Measurements from ENCODE around the gene USP12. TPM values are rescaled to one million over a fixed set of nuclear protein-coding genes. Genes with fewer than 3 reads are reported as not detected.
"Not testable (repeated sequence)": the region's sequence is repeated elsewhere in the genome, so short reads cannot be mapped to it uniquely, and the experiment has no call there.

Gene USP12
- total RNA-seq, 1 experiment from 2014 or later: 20.6 TPM

DNA sequence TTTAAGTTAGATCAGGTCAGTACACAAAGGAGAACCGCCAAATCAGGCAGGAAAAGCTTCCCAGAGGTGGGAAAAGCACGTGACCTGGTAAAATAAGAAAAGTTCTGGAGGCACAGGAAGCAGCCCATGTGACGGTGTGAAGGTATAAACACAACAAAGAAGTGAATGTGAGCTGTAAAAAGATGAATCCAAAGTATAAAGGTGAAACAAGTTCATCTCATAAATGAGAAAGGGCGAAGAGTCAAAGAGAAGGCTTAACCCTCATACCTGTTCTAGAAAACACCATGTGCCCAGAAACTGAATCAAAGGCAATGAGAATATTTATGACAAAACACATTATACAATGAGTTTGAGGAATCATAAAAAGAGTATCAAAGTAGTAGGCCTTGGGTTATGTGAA lies 47.0 kb downstream of the USP12 start:
- intact Hi-C loops (cut with micrococcal nuclease): no loop called here
- CTCF ChIA-PET: no interaction called here
- no TSS peak for BruUV-seq (replicated peaks)
- H3K4me3 Mint-ChIP-seq (ENCODE audit: unreplicated experiment): no peak overlapping the region
- no peaks in the 10 kb centered on the region for H3K4me1 Mint-ChIP-seq (ENCODE audit: insufficient read depth, unreplicated experiment)
- no peak for DNase-seq (ENCODE audit: unreplicated experiment)
- no peak overlapping the region for H3K27ac Mint-ChIP-seq (ENCODE audit: low read depth, unreplicated experiment)
- POLR2A ChIA-PET: interaction anchor here (0.6 to 1.2 kb wide), 4 partner anchors 10 to 88 kb away, joined by 3 to 8 read pairs (median 4); no protein-coding TSS in a partner anchor
- TF ChIP-seq, protein P1, sequence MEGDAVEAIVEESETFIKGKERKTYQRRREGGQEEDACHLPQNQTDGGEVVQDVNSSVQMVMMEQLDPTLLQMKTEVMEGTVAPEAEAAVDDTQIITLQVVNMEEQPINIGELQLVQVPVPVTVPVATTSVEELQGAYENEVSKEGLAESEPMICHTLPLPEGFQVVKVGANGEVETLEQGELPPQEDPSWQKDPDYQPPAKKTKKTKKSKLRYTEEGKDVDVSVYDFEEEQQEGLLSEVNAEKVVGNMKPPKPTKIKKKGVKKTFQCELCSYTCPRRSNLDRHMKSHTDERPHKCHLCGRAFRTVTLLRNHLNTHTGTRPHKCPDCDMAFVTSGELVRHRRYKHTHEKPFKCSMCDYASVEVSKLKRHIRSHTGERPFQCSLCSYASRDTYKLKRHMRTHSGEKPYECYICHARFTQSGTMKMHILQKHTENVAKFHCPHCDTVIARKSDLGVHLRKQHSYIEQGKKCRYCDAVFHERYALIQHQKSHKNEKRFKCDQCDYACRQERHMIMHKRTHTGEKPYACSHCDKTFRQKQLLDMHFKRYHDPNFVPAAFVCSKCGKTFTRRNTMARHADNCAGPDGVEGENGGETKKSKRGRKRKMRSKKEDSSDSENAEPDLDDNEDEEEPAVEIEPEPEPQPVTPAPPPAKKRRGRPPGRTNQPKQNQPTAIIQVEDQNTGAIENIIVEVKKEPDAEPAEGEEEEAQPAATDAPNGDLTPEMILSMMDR (IDR thresholded peaks at IDR 0.05; ENCODE audit: unreplicated experiment): no peak
- no peaks in the 10 kb centered on the region for H3K27me3 Mint-ChIP-seq (ENCODE audit: insufficient read depth, unreplicated experiment)
- peaks cover 8% of the 10 kb centered on the region for H3K9me3 Mint-ChIP-seq (ENCODE audit: unreplicated experiment)
- H3K36me3 Mint-ChIP-seq (ENCODE audit: insufficient read depth, unreplicated experiment): peaks cover 4% of the 10 kb centered on the region

DNA sequence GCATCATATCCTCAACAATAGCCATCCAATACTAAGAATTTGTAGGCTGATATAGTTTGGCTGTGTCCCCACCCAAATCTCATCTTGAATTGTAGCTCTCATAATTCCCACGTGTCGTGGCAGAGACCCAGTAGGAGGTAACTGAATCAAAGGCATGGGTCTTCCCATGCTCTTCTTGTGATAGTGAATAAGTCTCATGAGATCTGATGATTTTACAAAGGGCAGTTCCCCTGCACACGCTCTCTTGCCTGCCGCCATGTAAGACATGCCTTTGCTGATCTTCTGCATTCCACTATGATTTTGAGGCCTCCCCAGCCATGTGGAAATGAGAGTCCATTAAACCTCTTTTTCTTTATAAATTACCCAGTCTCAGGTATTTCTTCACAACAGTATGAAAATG lies 48.2 kb downstream of the USP12 start:
- POLR2A ChIA-PET; BruUV-seq (replicated peaks); CTCF ChIA-PET; H3K36me3 Mint-ChIP-seq (ENCODE audit: insufficient read depth, unreplicated experiment); H3K27ac Mint-ChIP-seq (ENCODE audit: low read depth, unreplicated experiment); H3K4me3 Mint-ChIP-seq (ENCODE audit: unreplicated experiment); H3K4me1 Mint-ChIP-seq (ENCODE audit: insufficient read depth, unreplicated experiment); H3K9me3 Mint-ChIP-seq (ENCODE audit: unreplicated experiment); DNase-seq (ENCODE audit: unreplicated experiment); H3K27me3 Mint-ChIP-seq (ENCODE audit: insufficient read depth, unreplicated experiment); intact Hi-C loops (cut with micrococcal nuclease): not testable (repeated sequence)

DNA sequence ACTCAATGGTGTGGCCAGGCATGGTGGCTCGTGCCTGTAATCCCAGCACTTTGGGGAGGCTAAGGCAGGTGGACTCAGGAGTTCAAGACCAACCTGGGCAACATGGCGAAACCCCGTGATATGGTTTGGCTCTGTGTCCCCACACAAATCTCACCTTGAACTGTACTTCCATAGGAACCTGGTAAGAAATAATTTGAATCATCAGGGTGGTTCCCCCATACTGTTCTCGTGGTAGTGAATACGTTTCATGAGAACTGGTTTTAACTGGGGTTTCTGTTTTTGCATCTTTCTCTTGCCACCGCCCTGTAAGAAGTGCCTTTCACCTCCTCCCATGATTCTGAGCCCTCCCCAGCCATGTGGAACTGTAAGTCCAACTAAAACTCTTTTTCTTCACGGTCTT lies 49.6 kb downstream of the USP12 start:
- ChIA-PET POLR2A (interaction anchor here (0.7 kb wide), 1 partner anchor 48 kb away, joined by 4 read pairs; no protein-coding TSS in a partner anchor), CTCF (no interaction called here)
- no peak for DNase-seq (ENCODE audit: unreplicated experiment)
- H3K36me3 Mint-ChIP-seq (ENCODE audit: insufficient read depth, unreplicated experiment): peaks cover 4% of the 10 kb centered on the region
- no peak overlapping the region for H3K27ac Mint-ChIP-seq (ENCODE audit: low read depth, unreplicated experiment)
- H3K4me3 Mint-ChIP-seq (ENCODE audit: unreplicated experiment): no peak overlapping the region
- TF ChIP-seq, protein P1 (IDR thresholded peaks at IDR 0.05; ENCODE audit: unreplicated experiment): no peak
- intact Hi-C loops (cut with micrococcal nuclease): no loop called here
- H3K9me3 Mint-ChIP-seq (ENCODE audit: unreplicated experiment): peaks cover 8% of the 10 kb centered on the region
- H3K4me1 Mint-ChIP-seq (ENCODE audit: insufficient read depth, unreplicated experiment): peaks cover 5% of the 10 kb centered on the region
- no TSS peak for BruUV-seq (replicated peaks)
- H3K27me3 Mint-ChIP-seq (ENCODE audit: insufficient read depth, unreplicated experiment): no peaks in the 10 kb centered on the region

DNA sequence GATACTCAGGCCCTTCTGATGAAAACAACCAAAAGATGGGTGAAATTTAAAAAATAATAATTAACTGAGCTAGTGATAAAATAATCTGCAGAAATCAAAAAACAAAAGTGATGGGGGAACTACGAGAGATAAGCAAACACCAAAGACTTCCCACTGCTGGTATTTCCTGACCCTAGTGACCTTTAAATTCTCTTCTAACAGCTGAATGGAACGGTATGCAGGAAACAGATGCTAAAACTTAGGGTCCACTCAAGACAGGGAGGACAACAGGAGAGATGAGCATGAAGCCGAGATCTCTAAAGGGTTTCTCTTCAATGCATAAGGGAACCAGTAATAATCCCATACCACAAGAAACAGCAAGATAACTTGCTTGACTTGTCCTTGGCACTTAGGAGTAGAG lies 50.8 kb downstream of the USP12 start:
- ChIA-PET CTCF (no interaction called here), POLR2A (no interaction called here)
- Mint-ChIP-seq H3K27ac (ENCODE audit: low read depth, unreplicated experiment) (no peak overlapping the region), H3K9me3 (ENCODE audit: unreplicated experiment) (peaks cover 8% of the 10 kb centered on the region), H3K4me1 (ENCODE audit: insufficient read depth, unreplicated experiment) (peaks cover 10% of the 10 kb centered on the region), H3K27me3 (ENCODE audit: insufficient read depth, unreplicated experiment) (no peaks in the 10 kb centered on the region), H3K4me3 (ENCODE audit: unreplicated experiment) (no peak overlapping the region), H3K36me3 (ENCODE audit: insufficient read depth, unreplicated experiment) (peaks cover 4% of the 10 kb centered on the region)
- TF ChIP-seq, protein P1 (IDR thresholded peaks at IDR 0.05; ENCODE audit: unreplicated experiment): no peak
- no TSS peak for BruUV-seq (replicated peaks)
- DNase-seq (ENCODE audit: unreplicated experiment): no peak
- intact Hi-C loops (cut with micrococcal nuclease): no loop called here

DNA sequence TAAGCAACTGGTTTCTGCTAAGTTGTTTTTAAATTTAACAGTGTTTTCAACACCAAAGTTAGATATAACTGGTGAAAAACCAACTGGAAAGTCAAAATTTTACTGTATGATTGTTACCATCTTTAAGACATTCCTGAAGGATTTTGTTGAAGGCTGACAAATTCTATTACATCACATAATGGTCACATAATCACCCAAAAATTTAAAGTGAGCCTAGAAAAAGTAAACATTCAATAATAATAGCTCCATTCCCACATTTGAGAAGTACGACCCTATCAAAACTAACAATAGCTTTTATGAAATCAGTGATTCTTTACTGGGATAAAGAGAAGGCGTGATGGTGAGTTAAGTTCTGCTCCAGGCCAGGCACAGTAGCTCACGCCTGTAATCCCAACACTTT lies 51.6 kb downstream of the USP12 start:
- H3K36me3 Mint-ChIP-seq (ENCODE audit: insufficient read depth, unreplicated experiment): peaks cover 4% of the 10 kb centered on the region
- DNase-seq (ENCODE audit: unreplicated experiment): no peak
- H3K27me3 Mint-ChIP-seq (ENCODE audit: insufficient read depth, unreplicated experiment): no peaks in the 10 kb centered on the region
- TF ChIP-seq, protein P1 (IDR thresholded peaks at IDR 0.05; ENCODE audit: unreplicated experiment): no peak
- H3K27ac Mint-ChIP-seq (ENCODE audit: low read depth, unreplicated experiment): no peak overlapping the region
- ChIA-PET POLR2A (no interaction called here), CTCF (interaction anchor here (0.6 kb wide), 1 partner anchor 174 kb away, joined by 5 read pairs; no protein-coding TSS in a partner anchor)
- H3K4me3 Mint-ChIP-seq (ENCODE audit: unreplicated experiment): no peak overlapping the region
- peaks cover 10% of the 10 kb centered on the region for H3K4me1 Mint-ChIP-seq (ENCODE audit: insufficient read depth, unreplicated experiment)
- no TSS peak for BruUV-seq (replicated peaks)
- intact Hi-C loops (cut with micrococcal nuclease): no loop called here
- peaks cover 8% of the 10 kb centered on the region for H3K9me3 Mint-ChIP-seq (ENCODE audit: unreplicated experiment)
